GM19240 (cell line): ENCODE results near the gene CHST1.

ENCODE experiments used
- DNase-seq: peaks from one replicate; pipeline ENCODE4 v3.0.0; 2011; ENCODE audit warnings: low spot score; ENCODE audit not compliant: insufficient read length

CHST1 gene

GRCh38 chr11:45607995-45608394 is 57.4 kb downstream of the CHST1 start:
- no peak for DNase-seq

DNA sequence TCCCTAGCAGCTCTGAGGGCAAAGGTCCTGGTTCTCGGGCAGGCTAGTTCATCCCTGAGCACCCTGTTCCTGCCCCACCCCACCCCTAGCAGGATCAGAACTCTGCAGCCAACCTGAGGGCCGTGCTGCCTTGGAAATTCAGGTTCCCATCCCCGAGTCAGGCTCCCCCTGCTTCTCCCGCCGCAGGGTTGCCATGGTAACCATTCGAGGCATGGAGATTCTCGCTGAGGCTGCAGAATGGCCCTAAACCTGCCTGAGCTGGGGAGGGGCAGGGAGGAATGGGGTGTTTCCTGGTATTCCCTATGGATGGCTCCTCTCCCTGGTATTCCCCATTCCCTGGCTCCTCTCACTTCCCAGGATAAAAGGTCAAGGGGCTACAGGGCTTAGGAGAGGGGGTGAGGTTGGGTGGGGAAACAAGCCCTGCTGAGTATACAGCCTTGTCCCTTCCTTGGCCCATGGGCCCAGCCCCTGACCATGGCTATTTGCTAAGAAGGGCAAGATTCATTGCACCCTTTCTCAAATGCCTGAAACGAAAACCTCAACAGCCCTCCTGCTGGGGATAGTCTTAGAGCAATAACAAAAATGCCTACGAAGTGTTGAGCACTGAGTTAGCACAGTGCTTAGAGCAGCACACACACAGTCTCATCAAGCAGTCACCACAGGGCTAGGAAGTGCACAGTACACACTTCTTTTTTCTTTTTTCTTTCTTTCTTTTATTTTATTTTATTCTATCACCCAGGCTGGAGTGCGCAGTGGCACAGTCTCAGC is 58.7 kb downstream of the CHST1 start:
- DNase-seq: no peak

GRCh38 chr11:45605051-45605450 is 60.4 kb downstream of the CHST1 start:
- DNase-seq: no peak

GRCh38 chr11:45603946-45604682 is 61.3 kb downstream of the CHST1 start:
- no peak for DNase-seq

DNA sequence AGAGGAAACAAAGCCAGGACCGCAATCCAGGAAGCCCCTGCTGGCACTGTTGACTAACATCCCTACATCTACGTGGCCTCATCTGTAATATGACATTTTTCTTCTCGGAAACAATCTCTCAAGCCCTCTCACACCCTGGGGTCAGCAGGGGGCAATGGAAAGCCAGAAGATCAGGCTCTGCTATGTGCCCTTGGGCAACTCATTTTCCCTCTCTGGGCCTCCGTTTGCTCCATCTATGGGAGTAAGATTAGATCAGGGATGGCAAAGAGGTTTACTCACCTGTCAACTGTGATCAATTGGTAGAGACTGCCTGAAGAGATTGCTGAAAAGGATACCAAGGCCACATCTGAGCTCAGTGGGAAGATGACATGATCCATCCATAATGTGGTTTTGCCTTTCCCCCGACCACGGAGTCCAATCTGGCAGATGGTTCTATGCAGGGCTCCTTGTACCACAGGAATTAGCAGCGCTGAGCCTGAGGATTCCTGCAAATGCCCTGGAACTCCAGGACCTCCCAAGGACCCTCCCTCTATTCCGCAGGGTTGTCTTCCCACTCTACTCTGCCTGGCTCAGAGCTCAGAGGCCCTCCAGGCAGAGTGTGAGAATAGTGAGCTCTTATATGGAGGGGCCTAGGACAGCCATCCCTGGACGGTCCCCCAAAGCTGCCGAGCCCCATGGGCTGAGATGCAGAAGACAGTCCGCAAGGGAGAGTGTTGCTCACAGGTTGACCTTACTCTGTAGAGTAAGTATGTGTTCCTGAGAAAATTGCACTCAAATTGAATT is 66.1 kb downstream of the CHST1 start:
- DNase-seq: no peak
